ENCODE data around the gene KIF26B.

DNA sequence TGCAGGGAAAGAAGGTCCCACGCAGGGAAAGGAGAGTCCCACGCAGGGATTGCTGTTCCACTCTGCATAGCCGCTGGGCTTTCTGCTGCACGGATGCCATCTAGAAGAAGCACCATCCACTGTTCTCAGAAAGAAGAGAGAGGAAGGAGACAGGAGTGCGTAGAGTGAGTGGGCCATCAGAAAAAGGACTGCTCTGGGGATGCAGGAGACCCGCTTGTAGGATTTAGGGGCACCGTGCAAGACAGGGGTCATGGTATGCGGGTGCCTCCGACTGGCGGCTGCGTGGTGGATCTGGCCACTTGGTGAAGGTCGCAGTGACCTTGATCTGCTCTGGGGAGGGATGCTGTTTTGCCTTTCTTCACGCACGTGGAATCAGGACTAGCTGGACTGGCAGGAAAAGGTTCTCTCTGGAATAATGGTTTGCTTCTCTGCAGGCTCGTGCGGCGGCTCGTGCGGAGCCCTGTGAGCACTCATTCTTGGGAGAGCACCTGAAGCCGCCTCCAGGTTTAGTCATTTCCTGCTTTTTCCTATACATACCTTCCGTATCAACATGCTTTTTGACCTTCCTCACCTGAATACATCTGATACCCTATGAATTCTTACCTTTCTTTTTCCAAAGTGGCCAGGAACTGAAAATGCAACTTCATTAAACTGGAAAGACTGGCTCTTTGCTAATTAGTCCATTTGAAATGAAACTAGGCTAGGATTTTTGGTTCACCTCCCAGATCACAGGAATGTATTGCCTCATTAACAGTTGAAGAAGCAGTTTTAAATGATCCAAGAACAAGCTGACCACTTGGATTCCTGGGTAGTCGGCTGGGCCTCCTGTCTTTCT lies 181.6 kb downstream of the KIF26B start:
- TF ChIP-seq, protein P1, sequence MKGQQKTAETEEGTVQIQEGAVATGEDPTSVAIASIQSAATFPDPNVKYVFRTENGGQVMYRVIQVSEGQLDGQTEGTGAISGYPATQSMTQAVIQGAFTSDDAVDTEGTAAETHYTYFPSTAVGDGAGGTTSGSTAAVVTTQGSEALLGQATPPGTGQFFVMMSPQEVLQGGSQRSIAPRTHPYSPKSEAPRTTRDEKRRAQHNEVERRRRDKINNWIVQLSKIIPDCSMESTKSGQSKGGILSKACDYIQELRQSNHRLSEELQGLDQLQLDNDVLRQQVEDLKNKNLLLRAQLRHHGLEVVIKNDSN (IDR thresholded peaks at IDR 0.05; ENCODE audit: borderline replicate concordance, low read depth) = no peak
- TF ChIP-seq, protein P2, sequence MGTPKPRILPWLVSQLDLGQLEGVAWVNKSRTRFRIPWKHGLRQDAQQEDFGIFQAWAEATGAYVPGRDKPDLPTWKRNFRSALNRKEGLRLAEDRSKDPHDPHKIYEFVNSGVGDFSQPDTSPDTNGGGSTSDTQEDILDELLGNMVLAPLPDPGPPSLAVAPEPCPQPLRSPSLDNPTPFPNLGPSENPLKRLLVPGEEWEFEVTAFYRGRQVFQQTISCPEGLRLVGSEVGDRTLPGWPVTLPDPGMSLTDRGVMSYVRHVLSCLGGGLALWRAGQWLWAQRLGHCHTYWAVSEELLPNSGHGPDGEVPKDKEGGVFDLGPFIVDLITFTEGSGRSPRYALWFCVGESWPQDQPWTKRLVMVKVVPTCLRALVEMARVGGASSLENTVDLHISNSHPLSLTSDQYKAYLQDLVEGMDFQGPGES (IDR thresholded peaks at IDR 0.05; ENCODE audit: low read depth, low read length) = no peak
- TF ChIP-seq EP300 (IDR thresholded peaks at IDR 0.05; ENCODE audit: borderline replicate concordance in 1 of 2, low read depth in 1 of 2, low read length in 1 of 2) (no peak), TAF1 (IDR thresholded peaks at IDR 0.05; ENCODE audit: borderline replicate concordance, low read depth, low read length) (no peak), FOXJ3 (CRISPR knock-in tag; IDR thresholded peaks at IDR 0.05) (no peak), EZH2phosphoT487 (IDR thresholded peaks at IDR 0.05; ENCODE audit: borderline replicate concordance, low read depth) (no peak), SIN3A (IDR thresholded peaks at IDR 0.05; ENCODE audit: borderline replicate concordance, low read depth, low read length) (no peak), ELF1 (IDR thresholded peaks at IDR 0.05) (no peak), RCOR1 (IDR thresholded peaks at IDR 0.05; ENCODE audit: low read length) (no peak), JUND (IDR thresholded peaks at IDR 0.05) (no peak)
- TF ChIP-seq, protein P3, sequence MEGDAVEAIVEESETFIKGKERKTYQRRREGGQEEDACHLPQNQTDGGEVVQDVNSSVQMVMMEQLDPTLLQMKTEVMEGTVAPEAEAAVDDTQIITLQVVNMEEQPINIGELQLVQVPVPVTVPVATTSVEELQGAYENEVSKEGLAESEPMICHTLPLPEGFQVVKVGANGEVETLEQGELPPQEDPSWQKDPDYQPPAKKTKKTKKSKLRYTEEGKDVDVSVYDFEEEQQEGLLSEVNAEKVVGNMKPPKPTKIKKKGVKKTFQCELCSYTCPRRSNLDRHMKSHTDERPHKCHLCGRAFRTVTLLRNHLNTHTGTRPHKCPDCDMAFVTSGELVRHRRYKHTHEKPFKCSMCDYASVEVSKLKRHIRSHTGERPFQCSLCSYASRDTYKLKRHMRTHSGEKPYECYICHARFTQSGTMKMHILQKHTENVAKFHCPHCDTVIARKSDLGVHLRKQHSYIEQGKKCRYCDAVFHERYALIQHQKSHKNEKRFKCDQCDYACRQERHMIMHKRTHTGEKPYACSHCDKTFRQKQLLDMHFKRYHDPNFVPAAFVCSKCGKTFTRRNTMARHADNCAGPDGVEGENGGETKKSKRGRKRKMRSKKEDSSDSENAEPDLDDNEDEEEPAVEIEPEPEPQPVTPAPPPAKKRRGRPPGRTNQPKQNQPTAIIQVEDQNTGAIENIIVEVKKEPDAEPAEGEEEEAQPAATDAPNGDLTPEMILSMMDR (IDR thresholded peaks at IDR 0.05) = no peak
- TF ChIP-seq, protein P4, sequence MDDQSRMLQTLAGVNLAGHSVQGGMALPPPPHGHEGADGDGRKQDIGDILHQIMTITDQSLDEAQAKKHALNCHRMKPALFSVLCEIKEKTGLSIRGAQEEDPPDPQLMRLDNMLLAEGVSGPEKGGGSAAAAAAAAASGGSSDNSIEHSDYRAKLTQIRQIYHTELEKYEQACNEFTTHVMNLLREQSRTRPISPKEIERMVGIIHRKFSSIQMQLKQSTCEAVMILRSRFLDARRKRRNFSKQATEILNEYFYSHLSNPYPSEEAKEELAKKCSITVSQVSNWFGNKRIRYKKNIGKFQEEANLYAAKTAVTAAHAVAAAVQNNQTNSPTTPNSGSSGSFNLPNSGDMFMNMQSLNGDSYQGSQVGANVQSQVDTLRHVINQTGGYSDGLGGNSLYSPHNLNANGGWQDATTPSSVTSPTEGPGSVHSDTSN (IDR thresholded peaks at IDR 0.05) = no peak
- TF ChIP-seq, protein P5, sequence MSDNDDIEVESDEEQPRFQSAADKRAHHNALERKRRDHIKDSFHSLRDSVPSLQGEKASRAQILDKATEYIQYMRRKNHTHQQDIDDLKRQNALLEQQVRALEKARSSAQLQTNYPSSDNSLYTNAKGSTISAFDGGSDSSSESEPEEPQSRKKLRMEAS (IDR thresholded peaks at IDR 0.05; ENCODE audit: low read depth) = no peak

Measured in SK-N-SH (cell line).